BE2C (cell line): ENCODE data around the gene PCSK5.
A peak's percentile ranks its signal among the peaks of the same experiment; 100 is the strongest.
"Not testable (repeated sequence)": the region's sequence is repeated elsewhere in the genome, so short reads cannot be mapped to it uniquely, and the experiment has no call there.

Experiments used
- DNase-seq: peaks from one replicate; pipeline ENCODE4 v3.0.0-alpha.2; 2020
- H3K27me3 ChIP-seq: fragments of 250-450 bp; sonication (Bioruptor Pico); 2 replicates; pipeline ENCODE4 v1.5.1; 2020; ENCODE audit warnings: mild to moderate bottlenecking
- H3K36me3 ChIP-seq: fragments of 250-450 bp; sonication (Bioruptor Pico); 2 replicates; pipeline ENCODE4 v1.5.1; 2020; ENCODE audit warnings: mild to moderate bottlenecking
- H3K4me1 ChIP-seq: fragments of 250-450 bp; sonication (Bioruptor Pico); 2 replicates; pipeline ENCODE4 v1.5.1; 2020
- H3K4me3 ChIP-seq: 2 replicates; pipeline ENCODE4 v1.5.1; 2011; ENCODE audit warnings: low read depth, low read length
- H3K9me3 ChIP-seq: fragments of 250-450 bp; sonication (Bioruptor Pico); 2 replicates; pipeline ENCODE4 v1.5.1; 2020
- CTCF ChIP-seq: IDR thresholded peaks from 2 replicates; pipeline ENCODE4 v1.5.1; 2012; ENCODE audit warnings: mild to moderate bottlenecking, low read depth, low read length

The PCSK5 gene

GRCh38 chr9:76358628-76359280, 468.3 kb downstream of the PCSK5 start:
- no peak for DNase-seq
- TF ChIP-seq CTCF: no peak
- H3K9me3 ChIP-seq: no peaks in the 10 kb centered on the region

GRCh38 chr9:76359365-76359764, 468.9 kb downstream of the PCSK5 start:
- peaks cover 35% of the 10 kb centered on the region for H3K4me1 ChIP-seq
- H3K36me3 ChIP-seq: no peaks in the 10 kb centered on the region
- H3K4me3 ChIP-seq: no peak overlapping the region
- no peak for TF ChIP-seq CTCF
- H3K27me3 ChIP-seq: no peaks in the 10 kb centered on the region
- no peaks in the 10 kb centered on the region for H3K9me3 ChIP-seq
- DNase-seq: no peak

More at GRCh38 chr9:76358628-76359280, 468.3 kb downstream of the PCSK5 start:
- H3K4me3 ChIP-seq: no peak overlapping the region
- peaks cover 28% of the 10 kb centered on the region for H3K4me1 ChIP-seq
- H3K27me3 ChIP-seq: no peaks in the 10 kb centered on the region
- no peaks in the 10 kb centered on the region for H3K36me3 ChIP-seq

GRCh38 chr9:76359766-76360165, 469.3 kb downstream of the PCSK5 start:
- no peak for DNase-seq
- Histone ChIP-seq H3K27me3 (no peaks in the 10 kb centered on the region), H3K36me3 (no peaks in the 10 kb centered on the region), H3K4me3 (no peak overlapping the region), H3K4me1 (peaks cover 39% of the 10 kb centered on the region), H3K9me3 (no peaks in the 10 kb centered on the region)
- TF ChIP-seq CTCF: no peak

GRCh38 chr9:76362332-76363031, 472.0 kb downstream of the PCSK5 start:
- not testable (repeated sequence) for H3K36me3 ChIP-seq, H3K4me3 ChIP-seq
- DNase-seq: peak; percentile 48

GRCh38 chr9:76363032-76363395, 472.5 kb downstream of the PCSK5 start:
- H3K36me3 ChIP-seq: no peaks in the 10 kb centered on the region
- no peak overlapping the region for H3K4me3 ChIP-seq
- no peak for DNase-seq
- peaks cover 54% of the 10 kb centered on the region for H3K4me1 ChIP-seq
- H3K27me3 ChIP-seq: no peaks in the 10 kb centered on the region
- no peaks in the 10 kb centered on the region for H3K9me3 ChIP-seq
- no peak for TF ChIP-seq CTCF

More at GRCh38 chr9:76362332-76363031, 472.0 kb downstream of the PCSK5 start:
- H3K9me3 ChIP-seq, H3K27me3 ChIP-seq: not testable (repeated sequence)
- peaks cover 54% of the 10 kb centered on the region for H3K4me1 ChIP-seq

GRCh38 chr9:76365028-76365427, 474.6 kb downstream of the PCSK5 start:
- H3K4me1 ChIP-seq: peaks cover 62% of the 10 kb centered on the region
- H3K36me3 ChIP-seq: no peaks in the 10 kb centered on the region
- no peak overlapping the region for H3K4me3 ChIP-seq
- no peaks in the 10 kb centered on the region for H3K27me3 ChIP-seq
- H3K9me3 ChIP-seq: no peaks in the 10 kb centered on the region
- no peak for TF ChIP-seq CTCF
- DNase-seq: no peak
